ENCODE results near the gene ABCC2.

DNA sequence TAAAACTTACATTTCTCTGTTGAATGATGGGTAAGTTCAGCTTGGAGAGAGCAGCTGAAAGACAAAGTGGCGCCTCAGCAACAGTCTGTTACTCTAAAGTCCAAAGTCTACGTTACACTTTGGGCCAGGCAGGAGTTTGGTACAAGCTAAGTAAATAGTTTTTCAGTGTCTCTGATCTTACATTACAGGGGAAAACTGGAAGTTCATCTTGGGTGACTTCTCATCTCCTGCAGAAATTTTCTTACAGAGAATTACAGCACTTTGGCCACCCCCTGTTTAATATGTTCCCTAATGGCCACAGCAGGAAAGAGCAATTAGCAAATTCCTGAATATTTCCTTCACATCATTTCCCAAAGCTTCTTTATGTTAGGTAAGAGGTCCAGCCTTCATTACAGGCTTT is 67.1 kb downstream of the ABCC2 start:
- TF ChIP-seq, protein P1, sequence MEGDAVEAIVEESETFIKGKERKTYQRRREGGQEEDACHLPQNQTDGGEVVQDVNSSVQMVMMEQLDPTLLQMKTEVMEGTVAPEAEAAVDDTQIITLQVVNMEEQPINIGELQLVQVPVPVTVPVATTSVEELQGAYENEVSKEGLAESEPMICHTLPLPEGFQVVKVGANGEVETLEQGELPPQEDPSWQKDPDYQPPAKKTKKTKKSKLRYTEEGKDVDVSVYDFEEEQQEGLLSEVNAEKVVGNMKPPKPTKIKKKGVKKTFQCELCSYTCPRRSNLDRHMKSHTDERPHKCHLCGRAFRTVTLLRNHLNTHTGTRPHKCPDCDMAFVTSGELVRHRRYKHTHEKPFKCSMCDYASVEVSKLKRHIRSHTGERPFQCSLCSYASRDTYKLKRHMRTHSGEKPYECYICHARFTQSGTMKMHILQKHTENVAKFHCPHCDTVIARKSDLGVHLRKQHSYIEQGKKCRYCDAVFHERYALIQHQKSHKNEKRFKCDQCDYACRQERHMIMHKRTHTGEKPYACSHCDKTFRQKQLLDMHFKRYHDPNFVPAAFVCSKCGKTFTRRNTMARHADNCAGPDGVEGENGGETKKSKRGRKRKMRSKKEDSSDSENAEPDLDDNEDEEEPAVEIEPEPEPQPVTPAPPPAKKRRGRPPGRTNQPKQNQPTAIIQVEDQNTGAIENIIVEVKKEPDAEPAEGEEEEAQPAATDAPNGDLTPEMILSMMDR (conservative IDR thresholded peaks at IDR 0.05 in 1 of 2, IDR thresholded peaks at IDR 0.05 in 1 of 2; ENCODE audit: low read depth in 1 of 2, low read length in 2 of 2) = no peak
- no peak for TF ChIP-seq EZH2 (IDR thresholded peaks at IDR 0.05; ENCODE audit: low read length, missing control alignments)
